ENCODE measurements around the gene THAP3.

The THAP3 gene, protein sequence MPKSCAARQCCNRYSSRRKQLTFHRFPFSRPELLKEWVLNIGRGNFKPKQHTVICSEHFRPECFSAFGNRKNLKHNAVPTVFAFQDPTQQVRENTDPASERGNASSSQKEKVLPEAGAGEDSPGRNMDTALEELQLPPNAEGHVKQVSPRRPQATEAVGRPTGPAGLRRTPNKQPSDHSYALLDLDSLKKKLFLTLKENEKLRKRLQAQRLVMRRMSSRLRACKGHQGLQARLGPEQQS

DNA sequence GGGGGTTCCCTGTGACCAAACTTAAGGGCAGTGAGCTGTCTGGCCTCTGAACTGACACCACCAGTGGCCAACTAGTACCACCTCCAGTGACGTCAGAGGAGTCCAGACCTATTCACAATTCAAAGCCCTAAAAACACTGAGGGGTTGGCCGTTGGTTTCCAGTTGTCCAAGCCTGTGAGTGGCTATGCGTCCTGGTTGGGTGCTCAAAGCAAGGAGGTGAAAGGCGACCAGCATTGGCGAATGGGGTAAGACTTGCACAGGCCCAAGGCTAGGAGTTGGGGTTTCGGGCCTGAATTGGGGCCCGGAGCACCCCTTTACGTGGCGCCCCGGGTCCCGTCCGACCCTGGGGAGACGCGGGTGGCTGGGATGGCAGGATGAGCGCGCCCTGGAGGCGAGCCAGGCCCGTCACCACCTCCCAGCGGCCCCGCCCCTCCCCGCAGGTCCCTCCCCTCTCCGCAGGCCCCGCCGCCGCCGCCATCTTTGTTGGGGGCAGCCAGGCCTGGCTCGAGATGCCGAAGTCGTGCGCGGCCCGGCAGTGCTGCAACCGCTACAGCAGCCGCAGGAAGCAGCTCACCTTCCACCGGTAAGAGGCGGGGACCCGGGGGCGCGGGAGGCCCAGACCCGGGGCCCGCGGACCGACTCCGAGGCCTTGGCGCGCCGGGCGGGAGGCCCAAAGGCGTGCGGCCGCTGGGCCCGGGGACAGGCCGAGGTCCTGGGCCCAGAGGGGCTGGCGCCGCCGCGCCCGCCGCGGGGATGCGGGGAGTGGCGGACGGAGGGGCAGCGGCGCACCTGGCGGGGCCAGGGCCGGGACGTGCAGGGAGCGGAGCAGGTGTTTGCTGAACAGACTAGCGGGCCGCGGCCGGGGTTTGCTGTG, at the start of gene THAP3:
TSS of gene THAP3 (plus strand) at position 159 of the 874 bp plus-strand sequence. CDS start at position 510, 351 bp downstream.
- peak; percentile 95 for DNase-seq (ENCODE audit: low read depth, low spot score)

- DNase-seq (ENCODE audit: low read depth, low spot score) = no peak
These were observed 46.7 kb upstream of the THAP3 start for GRCh38 chr1:6577831-6578525.

DNA sequence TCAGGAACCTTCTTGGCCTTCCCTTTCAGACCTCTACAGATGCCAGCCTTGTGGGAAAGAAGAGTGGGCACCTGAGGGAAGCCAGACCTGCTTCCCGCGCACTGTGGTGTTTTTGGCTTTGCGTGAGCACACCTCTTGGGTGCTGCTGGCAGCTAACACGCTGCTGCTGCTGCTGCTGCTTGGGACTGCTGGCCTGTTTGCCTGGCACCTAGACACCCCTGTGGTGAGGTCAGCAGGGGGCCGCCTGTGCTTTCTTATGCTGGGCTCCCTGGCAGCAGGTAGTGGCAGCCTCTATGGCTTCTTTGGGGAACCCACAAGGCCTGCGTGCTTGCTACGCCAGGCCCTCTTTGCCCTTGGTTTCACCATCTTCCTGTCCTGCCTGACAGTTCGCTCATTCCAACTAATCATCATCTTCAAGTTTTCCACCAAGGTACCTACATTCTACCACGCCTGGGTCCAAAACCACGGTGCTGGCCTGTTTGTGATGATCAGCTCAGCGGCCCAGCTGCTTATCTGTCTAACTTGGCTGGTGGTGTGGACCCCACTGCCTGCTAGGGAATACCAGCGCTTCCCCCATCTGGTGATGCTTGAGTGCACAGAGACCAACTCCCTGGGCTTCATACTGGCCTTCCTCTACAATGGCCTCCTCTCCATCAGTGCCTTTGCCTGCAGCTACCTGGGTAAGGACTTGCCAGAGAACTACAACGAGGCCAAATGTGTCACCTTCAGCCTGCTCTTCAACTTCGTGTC, 45.9 kb upstream of the THAP3 start:
- no peak for DNase-seq (ENCODE audit: low read depth, low spot score)

DNA sequence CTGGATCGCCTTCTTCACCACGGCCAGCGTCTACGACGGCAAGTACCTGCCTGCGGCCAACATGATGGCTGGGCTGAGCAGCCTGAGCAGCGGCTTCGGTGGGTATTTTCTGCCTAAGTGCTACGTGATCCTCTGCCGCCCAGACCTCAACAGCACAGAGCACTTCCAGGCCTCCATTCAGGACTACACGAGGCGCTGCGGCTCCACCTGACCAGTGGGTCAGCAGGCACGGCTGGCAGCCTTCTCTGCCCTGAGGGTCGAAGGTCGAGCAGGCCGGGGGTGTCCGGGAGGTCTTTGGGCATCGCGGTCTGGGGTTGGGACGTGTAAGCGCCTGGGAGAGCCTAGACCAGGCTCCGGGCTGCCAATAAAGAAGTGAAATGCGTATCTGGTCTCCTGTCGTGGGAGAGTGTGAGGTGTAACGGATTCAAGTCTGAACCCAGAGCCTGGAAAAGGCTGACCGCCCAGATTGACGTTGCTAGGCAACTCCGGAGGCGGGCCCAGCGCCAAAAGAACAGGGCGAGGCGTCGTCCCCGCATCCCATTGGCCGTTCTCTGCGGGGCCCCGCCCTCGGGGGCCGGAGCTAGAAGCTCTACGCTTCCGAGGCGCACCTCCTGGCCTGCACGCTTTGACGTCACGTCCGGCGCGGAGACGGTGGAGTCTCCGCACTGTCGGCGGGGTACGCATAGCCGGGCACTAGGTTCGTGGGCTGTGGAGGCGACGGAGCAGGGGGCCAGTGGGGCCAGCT, 45.1 kb upstream of the THAP3 start, which contains the start of gene ZBTB48:
TSS of gene ZBTB48 (plus strand) at position 621 of the 745 bp plus-strand sequence. CDS start 616 bp downstream, outside the sequence.
- peak; percentile 99 for DNase-seq (ENCODE audit: low read depth, low spot score)

DNA sequence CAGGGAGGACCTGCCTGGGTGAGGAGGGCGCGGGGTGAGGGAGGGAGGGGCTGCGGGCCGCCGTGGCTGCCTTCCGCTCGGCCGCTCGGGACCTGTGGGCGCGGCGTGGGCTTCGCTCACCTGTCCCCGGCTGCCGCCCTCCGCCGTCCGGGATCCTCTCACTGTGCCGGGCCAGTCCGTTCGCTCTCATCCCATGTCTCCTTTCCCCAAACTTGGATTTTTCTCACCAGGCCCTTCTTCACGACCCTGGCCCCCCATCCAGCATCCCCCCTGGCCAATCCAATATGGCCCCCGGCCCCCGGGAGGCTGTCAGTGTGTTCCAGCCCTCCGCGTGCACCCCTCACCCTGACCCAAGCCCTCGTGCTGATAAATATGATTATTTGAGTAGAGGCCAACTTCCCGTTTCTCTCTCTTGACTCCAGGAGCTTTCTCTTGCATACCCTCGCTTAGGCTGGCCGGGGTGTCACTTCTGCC, 44.5 kb upstream of the THAP3 start:
- DNase-seq (ENCODE audit: low read depth, low spot score) = no peak

DNA sequence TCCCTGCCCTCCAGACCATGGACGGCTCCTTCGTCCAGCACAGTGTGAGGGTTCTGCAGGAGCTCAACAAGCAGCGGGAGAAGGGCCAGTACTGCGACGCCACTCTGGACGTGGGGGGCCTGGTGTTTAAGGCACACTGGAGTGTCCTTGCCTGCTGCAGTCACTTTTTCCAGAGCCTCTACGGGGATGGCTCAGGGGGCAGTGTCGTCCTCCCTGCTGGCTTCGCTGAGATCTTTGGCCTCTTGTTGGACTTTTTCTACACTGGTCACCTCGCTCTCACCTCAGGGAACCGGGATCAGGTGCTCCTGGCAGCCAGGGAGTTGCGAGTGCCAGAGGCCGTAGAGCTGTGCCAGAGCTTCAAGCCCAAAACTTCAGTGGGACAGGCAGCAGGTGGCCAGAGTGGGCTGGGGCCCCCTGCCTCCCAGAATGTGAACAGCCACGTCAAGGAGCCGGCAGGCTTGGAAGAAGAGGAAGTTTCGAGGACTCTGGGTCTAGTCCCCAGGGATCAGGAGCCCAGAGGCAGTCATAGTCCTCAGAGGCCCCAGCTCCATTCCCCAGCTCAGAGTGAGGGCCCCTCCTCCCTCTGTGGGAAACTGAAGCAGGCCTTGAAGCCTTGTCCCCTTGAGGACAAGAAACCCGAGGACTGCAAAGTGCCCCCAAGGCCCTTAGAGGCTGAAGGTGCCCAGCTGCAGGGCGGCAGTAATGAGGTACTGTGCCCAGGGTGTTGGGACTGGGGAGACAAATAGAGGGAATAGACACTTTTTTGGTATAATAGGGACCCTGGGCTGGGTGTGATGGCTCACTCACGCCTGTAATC, 43.9 kb upstream of the THAP3 start:
- DNase-seq (ENCODE audit: low read depth, low spot score) = no peak

GRCh38 chr1:6581561-6582305, 42.9 kb upstream of the THAP3 start:
- DNase-seq (ENCODE audit: low read depth, low spot score) = no peak

DNA sequence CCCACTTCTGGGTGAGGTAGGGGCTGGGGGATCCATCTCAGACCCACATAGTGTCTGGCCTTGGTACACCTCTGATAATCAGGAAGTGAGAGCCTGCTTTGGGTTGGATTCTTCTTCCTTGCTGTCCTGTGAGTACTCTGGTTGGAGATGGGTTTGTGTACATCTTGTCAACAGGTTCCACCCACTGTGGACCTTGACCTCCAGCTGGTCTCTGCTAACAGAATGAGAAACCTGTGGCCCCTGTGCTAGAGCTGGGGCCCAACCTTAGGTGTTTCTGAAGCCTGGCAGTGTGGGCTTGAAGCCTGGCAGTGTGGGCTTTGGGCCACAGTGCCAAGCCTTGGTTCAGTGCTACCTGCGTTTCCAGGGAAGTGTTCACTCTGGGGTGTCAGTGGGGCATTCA, 42.3 kb upstream of the THAP3 start:
- DNase-seq (ENCODE audit: low read depth, low spot score) = no peak

GRCh38 chr1:6584126-6585080, 40.3 kb upstream of the THAP3 start:
- DNase-seq (ENCODE audit: low read depth, low spot score) = no peak

DNA sequence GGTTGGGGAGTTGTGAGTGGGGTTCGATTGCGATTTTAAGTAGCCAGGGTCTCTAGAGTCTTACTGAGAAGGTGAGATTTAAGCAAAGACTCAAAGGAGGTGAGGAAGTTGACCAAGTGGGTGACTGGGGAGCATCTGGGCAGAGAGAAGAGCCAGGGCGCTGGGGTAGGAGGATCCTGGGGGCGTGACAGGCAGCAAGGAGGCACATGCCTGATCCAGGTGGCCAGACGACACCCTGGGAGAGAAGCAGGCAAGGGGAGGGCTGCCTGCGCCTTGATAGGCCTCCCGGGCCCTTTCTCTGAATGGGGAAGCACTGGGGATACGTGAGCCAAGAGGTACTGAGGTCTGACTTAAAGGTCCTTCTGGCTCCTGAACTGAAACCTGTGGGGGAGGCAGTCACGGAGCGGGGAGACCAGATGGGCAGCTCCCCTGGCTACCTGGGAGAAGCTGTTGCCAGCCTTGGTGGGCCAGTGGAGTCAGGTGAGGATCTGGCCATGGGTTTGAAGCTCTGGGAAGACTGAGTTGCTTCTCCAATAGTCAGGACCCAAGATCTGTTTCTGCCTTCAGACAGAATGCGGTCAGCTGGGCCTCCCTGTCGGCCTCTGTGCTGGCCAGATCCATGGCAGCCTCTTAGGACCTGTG, 39.5 kb upstream of the THAP3 start:
- no peak for DNase-seq (ENCODE audit: low read depth, low spot score)

DNA sequence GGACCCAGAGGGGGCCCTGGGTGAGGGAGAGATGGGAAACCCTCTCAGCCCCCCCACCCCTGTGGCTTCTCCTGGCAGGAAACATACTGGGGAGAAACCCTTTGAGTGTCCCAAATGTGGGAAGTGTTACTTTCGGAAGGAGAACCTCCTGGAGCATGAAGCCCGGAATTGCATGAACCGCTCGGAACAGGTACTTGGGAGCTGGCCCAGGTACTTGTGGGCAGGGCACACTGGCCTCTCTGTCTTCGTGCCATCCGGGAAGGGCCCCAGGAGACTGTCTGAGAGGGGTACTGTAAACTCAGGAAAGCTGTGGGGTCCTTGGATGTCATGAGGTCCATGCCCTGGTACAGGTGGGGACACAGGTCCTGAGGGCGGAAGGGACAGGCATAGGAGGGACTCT, 38.8 kb upstream of the THAP3 start:
- no peak for DNase-seq (ENCODE audit: low read depth, low spot score)

GRCh38 chr1:6586404-6586816, 38.3 kb upstream of the THAP3 start:
- DNase-seq (ENCODE audit: low read depth, low spot score) = no peak

GRCh38 chr1:6587261-6588005, 37.2 kb upstream of the THAP3 start:
- DNase-seq (ENCODE audit: low read depth, low spot score) = peak; percentile 60

- DNase-seq (ENCODE audit: low read depth, low spot score) = no peak
These were observed 36.4 kb upstream of the THAP3 start for GRCh38 chr1:6588128-6588892.

GRCh38 chr1:6588893-6589520, 35.7 kb upstream of the THAP3 start:
- no peak for DNase-seq (ENCODE audit: low read depth, low spot score)

Data from astrocyte of the hippocampus (primary cell).